DMS114 treated with DMSO at 0.1 percent for 48 hours (cell line): Measurements from ENCODE around the gene TCEA2.

ENCODE experiments used
- DNase-seq: peaks from one replicate; lab custom pipeline; 2025; ENCODE audit not compliant: unreplicated experiment; lab: John Stamatoyannopoulos, UW

Gene TCEA2

GRCh38 chr20:64062596-64063388 lies at the start of gene TCEA2:
Gene TCEA2 (plus strand): TSS chr20:64063198. CDS start chr20:64063313, 115 bp downstream.
- DNase-seq = peak; percentile 91

GRCh38 chr20:64015635-64016034 lies 47.4 kb upstream of the TCEA2 start:
- DNase-seq = no peak

- DNase-seq = no peak
These were observed 41.6 kb upstream of the TCEA2 start for GRCh38 chr20:64021124-64021975.

- DNase-seq = no peak
These were observed 40.2 kb upstream of the TCEA2 start for GRCh38 chr20:64022671-64023360.

- DNase-seq = no peak
These were observed 39.4 kb upstream of the TCEA2 start for GRCh38 chr20:64023361-64024140.

GRCh38 chr20:64024141-64024990 lies 38.6 kb upstream of the TCEA2 start:
- DNase-seq = no peak

GRCh38 chr20:64025101-64025825 lies 37.7 kb upstream of the TCEA2 start:
- DNase-seq = no peak

- no peak for DNase-seq
These were observed 37.1 kb upstream of the TCEA2 start for GRCh38 chr20:64025826-64026412.

GRCh38 chr20:64027981-64028685 lies 34.9 kb upstream of the TCEA2 start:
- DNase-seq = no peak

GRCh38 chr20:64029293-64030117 lies 33.5 kb upstream of the TCEA2 start:
- no peak for DNase-seq

GRCh38 chr20:64030371-64031134 lies 32.4 kb upstream of the TCEA2 start:
- no peak for DNase-seq

- DNase-seq = no peak
These were observed 31.1 kb upstream of the TCEA2 start for GRCh38 chr20:64031822-64032314.

GRCh38 chr20:64032706-64033624 lies 30.0 kb upstream of the TCEA2 start:
- DNase-seq = no peak

GRCh38 chr20:64033981-64034493 lies 29.0 kb upstream of the TCEA2 start:
- no peak for DNase-seq
